ENCODE data around the gene ZBTB40.

Gene ZBTB40

GRCh38 chr1:22556391-22557104 is 104.9 kb downstream of the ZBTB40 start:
- no peak for DNase-seq (ENCODE audit: low read depth)

GRCh38 chr1:22557341-22557950 is 105.8 kb downstream of the ZBTB40 start:
- no peak for DNase-seq (ENCODE audit: low read depth)

GRCh38 chr1:22562584-22563583 is 111.2 kb downstream of the ZBTB40 start, which contains the start of gene EPHA8:
EPHA8 (plus strand) TSS chr1:22563489; CDS start chr1:22563636, 147 bp downstream.
- DNase-seq (ENCODE audit: low read depth): no peak

DNA sequence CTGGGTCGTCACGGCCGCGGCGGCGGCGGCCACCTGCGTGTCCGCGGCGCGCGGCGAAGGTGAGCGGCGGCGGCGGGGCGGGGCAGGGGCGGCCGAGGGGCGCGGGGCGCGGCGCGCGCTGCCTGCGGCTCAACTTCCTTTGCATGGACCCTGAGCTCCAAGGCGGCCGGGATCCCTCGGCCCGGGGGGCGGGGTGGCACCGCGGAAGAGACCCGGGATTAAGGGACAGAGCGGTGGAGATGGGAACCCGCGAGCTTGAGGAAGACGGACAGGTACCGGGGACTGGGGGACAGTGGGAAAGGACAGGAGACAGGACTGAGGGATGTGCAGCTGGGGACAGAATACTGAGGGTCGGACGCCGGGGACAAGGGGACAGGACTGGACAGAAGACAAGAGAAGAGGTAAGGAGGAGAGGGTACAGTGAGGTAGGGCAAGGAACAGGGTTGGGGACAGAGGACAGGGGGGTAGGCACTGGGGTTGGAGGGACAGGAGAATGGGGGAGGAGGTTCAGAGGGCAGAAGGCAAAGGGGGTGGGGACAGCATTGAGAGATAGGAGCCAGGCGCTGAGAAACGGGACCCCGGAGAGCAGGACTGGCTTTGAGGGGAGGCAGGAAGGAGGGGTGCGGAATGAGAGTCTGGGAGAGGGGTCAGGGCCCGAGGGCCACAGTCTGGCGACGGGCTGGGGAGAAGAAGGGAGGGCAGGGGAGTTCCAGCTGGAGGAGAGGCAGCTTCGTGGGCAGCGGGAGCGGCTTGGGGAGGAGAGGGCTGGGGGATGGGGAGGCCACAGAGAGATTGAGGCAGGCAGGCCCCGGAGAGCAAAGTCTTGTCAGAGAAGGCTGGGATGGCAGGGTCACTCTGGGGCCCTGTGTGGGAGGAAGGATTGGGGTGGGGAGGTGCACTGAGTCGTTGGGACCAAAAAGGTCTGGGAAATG is 112.3 kb downstream of the ZBTB40 start:
- no peak for DNase-seq (ENCODE audit: low read depth)

DNA sequence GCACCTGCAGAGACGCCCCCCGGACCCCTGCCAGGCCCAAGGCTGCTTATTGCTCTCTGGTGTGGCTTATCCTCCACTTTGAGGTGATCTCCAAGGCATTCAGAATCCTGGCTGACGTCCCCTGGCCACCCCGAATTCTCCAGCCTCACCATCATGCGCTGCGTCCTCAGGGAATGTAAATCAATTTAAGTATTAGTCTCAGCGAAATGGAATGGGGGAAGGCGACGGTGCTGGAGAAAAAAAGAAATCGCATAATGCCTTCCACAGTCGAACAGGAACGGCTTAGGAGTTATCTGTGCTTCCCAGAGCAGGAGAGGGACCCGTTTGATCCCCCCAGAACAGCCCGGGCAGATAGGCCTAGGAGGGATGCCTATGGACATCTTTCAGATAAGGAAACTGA is 114.5 kb downstream of the ZBTB40 start:
- no peak for DNase-seq (ENCODE audit: low read depth)

GRCh38 chr1:22567197-22567596 is 115.5 kb downstream of the ZBTB40 start:
- no peak for DNase-seq (ENCODE audit: low read depth)

DNA sequence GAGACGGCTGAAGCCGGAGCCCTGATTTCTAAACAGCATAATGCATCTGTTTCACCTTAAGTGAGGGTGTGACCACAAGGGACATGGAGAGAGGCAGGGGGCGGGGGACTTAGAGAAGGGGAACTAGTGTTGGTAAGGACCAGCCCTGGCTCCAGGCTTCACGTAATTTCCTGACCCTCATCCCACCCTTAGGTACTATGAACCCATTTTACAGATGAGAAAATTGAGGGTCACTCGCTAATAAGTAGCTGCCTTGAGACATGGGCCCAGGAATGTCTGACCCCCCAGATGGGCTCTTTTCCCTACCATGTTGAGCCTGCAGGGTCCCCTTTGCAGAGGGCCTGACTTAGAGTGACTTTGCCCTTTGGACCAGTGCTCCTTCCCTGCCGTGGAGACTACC is 116.3 kb downstream of the ZBTB40 start:
- DNase-seq (ENCODE audit: low read depth): no peak

GRCh38 chr1:22569269-22569668 is 117.6 kb downstream of the ZBTB40 start:
- no peak for DNase-seq (ENCODE audit: low read depth)

GRCh38 chr1:22570140-22570909 is 118.7 kb downstream of the ZBTB40 start:
- no peak for DNase-seq (ENCODE audit: low read depth)

DNA sequence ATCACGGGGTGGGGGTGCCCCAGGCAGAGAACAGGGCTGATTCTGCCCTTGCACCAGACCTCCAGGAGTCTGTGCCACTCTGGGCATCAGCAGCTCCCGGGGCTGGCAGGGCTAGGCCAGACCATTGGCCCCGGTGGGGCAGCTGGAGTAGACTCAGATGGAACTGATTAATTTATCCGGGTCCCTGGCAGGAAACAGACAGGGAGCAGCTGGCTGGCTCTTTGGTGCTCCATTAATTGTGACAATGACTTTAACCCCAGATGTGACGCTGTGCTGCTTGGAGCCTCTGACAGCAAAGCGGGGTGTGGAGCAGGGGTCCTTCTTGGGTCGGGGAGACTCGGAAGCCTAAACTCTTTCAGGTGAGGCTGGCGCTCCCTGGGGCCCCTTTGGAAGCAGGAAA is 121.2 kb downstream of the ZBTB40 start:
- no peak for DNase-seq (ENCODE audit: low read depth)

GRCh38 chr1:22573237-22573636 is 121.6 kb downstream of the ZBTB40 start:
- no peak for DNase-seq (ENCODE audit: low read depth)

DNA sequence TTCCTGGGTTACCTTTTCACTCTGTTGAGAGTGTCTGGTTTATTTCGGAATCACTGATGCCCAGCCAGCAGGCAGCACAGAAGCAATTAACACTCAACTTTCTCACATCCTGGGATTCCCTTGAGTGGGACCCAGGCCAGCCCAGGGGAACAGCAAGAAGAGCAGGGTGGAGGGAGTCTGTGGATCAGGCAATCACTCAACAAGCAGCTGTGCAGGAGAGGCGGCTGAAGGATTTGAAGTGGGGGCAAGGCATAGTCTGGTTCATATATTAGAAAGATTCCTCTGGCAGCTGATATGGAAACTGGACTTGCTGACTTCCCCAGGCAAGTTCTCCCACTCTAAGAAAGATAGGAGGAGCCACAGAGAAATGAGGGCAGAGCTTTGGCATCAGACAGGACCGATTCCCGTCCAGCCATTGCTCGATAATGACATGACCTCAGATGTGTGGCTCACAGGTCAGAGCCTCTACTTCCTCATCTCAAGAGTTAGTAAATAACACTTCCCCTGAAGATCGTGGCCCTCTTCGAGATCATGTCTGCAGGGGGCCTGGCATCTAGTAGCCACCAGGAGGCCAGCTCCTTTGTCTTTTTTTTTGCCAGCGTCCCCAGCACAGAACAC is 124.0 kb downstream of the ZBTB40 start:
- no peak for DNase-seq (ENCODE audit: low read depth)

GRCh38 chr1:22576150-22576544 is 124.5 kb downstream of the ZBTB40 start:
- no peak for DNase-seq (ENCODE audit: low read depth)

- no peak for DNase-seq (ENCODE audit: low read depth)
Measured at GRCh38 chr1:22576617-22577016, 125.0 kb downstream of the ZBTB40 start.

- DNase-seq (ENCODE audit: low read depth): no peak
Measured at GRCh38 chr1:22578732-22579361, 127.2 kb downstream of the ZBTB40 start.

DNA sequence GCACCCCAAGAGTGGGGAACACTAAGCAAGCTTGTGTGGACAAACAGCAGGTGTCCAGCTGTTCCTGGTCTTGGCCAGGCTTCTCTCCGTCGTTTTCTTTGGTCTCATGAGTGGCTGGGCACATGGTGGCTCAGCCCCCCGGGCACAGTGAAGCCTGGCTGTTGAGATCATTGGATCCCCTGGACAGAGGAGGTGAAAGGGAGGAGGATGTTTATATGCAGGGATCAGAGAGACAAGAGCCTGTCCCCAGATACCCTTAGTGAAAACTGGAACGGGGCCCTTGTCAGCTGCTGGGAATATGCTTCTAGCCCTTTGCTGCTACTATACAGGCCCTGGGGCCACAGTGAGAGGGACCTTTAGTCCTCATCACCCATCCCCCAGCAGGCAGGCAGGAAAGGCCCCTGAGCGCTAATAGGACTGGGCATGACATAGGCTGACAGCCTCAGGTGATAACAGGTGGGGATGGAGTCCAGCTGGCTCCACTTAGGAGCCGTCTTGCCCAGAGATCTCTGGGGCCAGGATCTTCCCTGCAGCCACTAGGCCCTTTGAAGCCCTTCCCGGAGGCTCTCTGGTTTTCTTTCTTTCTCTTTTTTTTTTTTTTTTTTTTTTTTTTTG is 128.0 kb downstream of the ZBTB40 start:
- no peak for DNase-seq (ENCODE audit: low read depth)

Measured in activated T-cell treated with anti-CD3 and anti-CD28 coated beads for 48 hours (primary cell).